Psoas muscle (tissue), 8 donors: ENCODE measurements around the gene STAG3. TPM values are rescaled to one million over a fixed set of nuclear protein-coding genes. Genes with fewer than 3 reads are reported as not detected.
A peak's percentile ranks its signal among the peaks of the same experiment; 100 is the strongest.
"Not testable (repeated sequence)": the region's sequence is repeated elsewhere in the genome, so short reads cannot be mapped to it uniquely, and the experiment has no call there.

Experiments
- ATAC-seq, 4 donors: fragments of 200-7000 bp; cut with Tn5 transposase; one replicate each; pipeline ENCODE4 v1.9.1; 2020; ENCODE audit warnings: moderate library complexity in 3 of 4, mild to moderate bottlenecking in 2 of 4
- DNase-seq, 2 donors: peaks; one replicate each; pipeline ENCODE4 v3.0.0-alpha.2; 2020
- H3K27ac ChIP-seq: fragments of 200-600 bp; one replicate; pipeline ENCODE4 v1.8.0; 2022
- H3K27me3 ChIP-seq, 3 donors: fragments of 200-600 bp in 1 of 3; one replicate each; pipeline versions ENCODE4 v1.6.1 to v1.8.0; 2013 to 2022; ENCODE audit warnings: low read length in 2 of 3, mild to moderate bottlenecking in 2 of 3, moderate library complexity in 1 of 3; ENCODE audit not compliant: insufficient read depth in 3 of 3
- H3K36me3 ChIP-seq, 2 donors: fragments of 200-600 bp in 1 of 2; one replicate each; pipeline versions ENCODE4 v1.6.1 to v1.8.0; 2013 to 2022; ENCODE audit warnings: low read depth in 1 of 2, mild to moderate bottlenecking in 1 of 2, moderate library complexity in 1 of 2; ENCODE audit not compliant: insufficient read depth in 1 of 2
- H3K4me1 ChIP-seq: fragments of 200-600 bp; one replicate; pipeline ENCODE4 v1.8.0; 2022
- H3K4me3 ChIP-seq: fragments of 200-600 bp; one replicate; pipeline ENCODE4 v1.8.0; 2022; ENCODE audit warnings: mild to moderate bottlenecking
- H3K9me3 ChIP-seq: fragments of 200-600 bp; one replicate; pipeline ENCODE4 v1.8.0; 2022
- CTCF ChIP-seq: fragments of 200-600 bp; IDR thresholded peaks from one replicate; pipeline ENCODE4 v1.8.0; 2022; ENCODE audit warnings: antibody characterized with exemption
- WGBS, 3 donors: extraction: QIAGEN DNeasy Blood & Tissue Kit; methylation state at CpG; one replicate each; pipeline versions ENCODE4 v1.1.6 to v1.1.7; 2013; 5-methylcytosine and 5-hydroxymethylcytosine counted together
- intact Hi-C, 2 donors: fragments of 100-400 bp; cut with DNase I; formaldehyde crosslinking; loops; one replicate each; pipeline versions ENCODE4 v1.11.0 to v1.14.2; 2022
- long read RNA-seq, 2 donors: library from polyadenylated mRNA; unstranded; transcript quantifications; one replicate each; pipeline ENCODE4 v2.0.0, GENCODE V29; 2021
- polyA plus RNA-seq, 3 donors: library from polyadenylated mRNA; stranded (reverse); fragments of 200-250 nt; gene quantifications; one replicate each; pipeline ENCODE4 v1.2.3, GENCODE V29; 2013
- total RNA-seq, 4 donors: library from RNA; stranded (reverse); fragmentation: NEBNext Ultra II Directional in 2 of 4; extraction: Animal tissue kit (Norgen Biotek cat#: 25700) in 2 of 4; gene quantifications; one replicate each; pipeline versions ENCODE4 v1.2.1 to v1.2.4, GENCODE V29; 2021 to 2023
- donor health status: healthy with polysubstance abuse.
- donor health status: DM: no; HTN: no; CAD: no; lungs with moderate emphysema.
- donor health status: Bipolar disorder and iron deficiency.
- donor health status: healthy.
- donor health status: DM: yes; HTN: yes; CAD: no.
- donor health status: DM: no; HTN: no; CAD: no.
- donor health status: DM: no; HTN: no; CAD: no.
- donor health status: DM: yes; HTN: yes; CAD: no.

The STAG3 gene
- total RNA-seq, result under 1 TPM; 0.25 to 0.82 (median 0.47) TPM
- polyA plus RNA-seq, result under 1 TPM; 0.18 to 0.86 (median 0.51) TPM
- long read RNA-seq, donor 1, partial matches to known transcripts, result 0 of 4 reads
- long read RNA-seq, donor 1, other reads (novel, unspliced or antisense), result 4 of 4 reads
- long read RNA-seq, donor 2, partial matches to known transcripts, result 0 of 12 reads
- long read RNA-seq, donor 2, other reads (novel, unspliced or antisense), result 12 of 12 reads

GRCh38 chr7:100177045-100178001, at the start of gene STAG3, which contains the start of gene GPC2:
Gene STAG3, plus strand, starts transcription at chr7:100177918. Its CDS starts 2,639 bp downstream, at chr7:100180557.
Gene GPC2, minus strand, starts transcription at chr7:100177381. Its CDS starts 182 bp downstream, at chr7:100177199.
- no peaks in the 10 kb centered on the region for H3K36me3 ChIP-seq
- H3K27me3 ChIP-seq, result peaks cover 0 to 21% (median 3%) of the 10 kb centered on the region in 3 donors
- DNase-seq (peak; percentile 96 to 97), ATAC-seq (peak; percentile 95 to 98 (median 96))
- intact Hi-C loops, result no loop called here
- H3K4me3 ChIP-seq, result peak within 1 kb of the TSS; percentile 64
- no peaks in the 10 kb centered on the region for H3K9me3 ChIP-seq
- H3K27ac ChIP-seq, result no peak within 1 kb of the TSS
- 2 to 3% (median 2%) methylated on average over 67 to 78 of the region's 78 CpGs for WGBS, 3 donors
- peaks cover 6% of the 10 kb centered on the region for H3K4me1 ChIP-seq
- no peak for TF ChIP-seq CTCF

- Histone ChIP-seq H3K4me1 (peaks cover 17% of the 10 kb centered on the region), H3K4me3 (no peak overlapping the region), H3K27me3 (no peaks in the 10 kb centered on the region), H3K9me3 (no peaks in the 10 kb centered on the region), H3K36me3 (no peaks in the 10 kb centered on the region), H3K27ac (no peak overlapping the region)
- DNase-seq, result no peak
- 50 to 68% (median 61%) methylated on average over 1 of the region's 1 CpG for WGBS, 3 donors
- TF ChIP-seq CTCF, result no peak
- intact Hi-C loops, result loop anchor here (5.0 kb wide), 3 partner anchors 36 to 136 kb away; partner anchors contain the start of gene COPS6 (in 1 of the 2)
- ATAC-seq, result no peak
These were observed 49.1 kb upstream of the STAG3 start for GRCh38 chr7:100128637-100128963.

GRCh38 chr7:100130220-100130607, 47.5 kb upstream of the STAG3 start:
- DNase-seq, H3K4me3 ChIP-seq, ATAC-seq, H3K27ac ChIP-seq, H3K9me3 ChIP-seq, H3K27me3 ChIP-seq, intact Hi-C loops, H3K36me3 ChIP-seq: not testable (repeated sequence)
- WGBS, 3 donors, result 92 to 98% (median 92%) methylated on average over 1 of the region's 1 CpG
- H3K4me1 ChIP-seq, result peaks cover 17% of the 10 kb centered on the region

GRCh38 chr7:100130608-100131453, 46.9 kb upstream of the STAG3 start:
- H3K4me1 ChIP-seq, result peaks cover 12% of the 10 kb centered on the region
- no peaks in the 10 kb centered on the region for H3K9me3 ChIP-seq
- H3K36me3 ChIP-seq, result no peaks in the 10 kb centered on the region
- peak; percentile 80 for TF ChIP-seq CTCF
- peak overlapping the region; percentile 12 for H3K4me3 ChIP-seq
- intact Hi-C loops, result no loop called here
- 13 to 14% (median 14%) methylated on average over 24 of the region's 24 CpGs for WGBS, 3 donors
- ATAC-seq (no peak), DNase-seq (peak; percentile 75 to 88)
- no peak overlapping the region for H3K27ac ChIP-seq
- H3K27me3 ChIP-seq, result no peaks in the 10 kb centered on the region
